GM10847 (cell line): ENCODE results near the gene OR2AE1.

Experiments
- POLR2A ChIP-seq: IDR thresholded peaks from 2 replicates; pipeline ENCODE4 v1.6.1; 2011; ENCODE audit not compliant: insufficient read length; ENCODE audit errors: extremely low read depth

The OR2AE1 gene

DNA sequence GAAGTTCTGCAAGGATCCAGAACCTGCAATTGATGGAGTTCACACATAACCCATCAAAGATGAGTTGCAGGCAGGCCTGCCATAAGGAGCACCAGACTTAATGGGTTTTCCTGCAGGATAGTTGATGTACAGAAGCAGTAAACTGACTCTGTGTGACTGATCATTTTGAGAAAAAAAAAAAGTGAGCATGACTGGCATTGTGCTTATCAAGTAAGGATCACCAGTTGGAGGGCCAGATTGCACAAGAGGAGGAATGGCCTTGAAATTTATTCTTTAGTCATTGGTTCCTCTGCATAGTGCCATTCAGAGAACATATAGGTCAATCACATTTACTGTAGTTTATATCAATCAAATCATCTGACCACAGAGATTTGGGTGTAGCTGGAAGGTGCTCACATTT is 45.2 kb downstream of the OR2AE1 start:
- TF ChIP-seq POLR2A = no peak

DNA sequence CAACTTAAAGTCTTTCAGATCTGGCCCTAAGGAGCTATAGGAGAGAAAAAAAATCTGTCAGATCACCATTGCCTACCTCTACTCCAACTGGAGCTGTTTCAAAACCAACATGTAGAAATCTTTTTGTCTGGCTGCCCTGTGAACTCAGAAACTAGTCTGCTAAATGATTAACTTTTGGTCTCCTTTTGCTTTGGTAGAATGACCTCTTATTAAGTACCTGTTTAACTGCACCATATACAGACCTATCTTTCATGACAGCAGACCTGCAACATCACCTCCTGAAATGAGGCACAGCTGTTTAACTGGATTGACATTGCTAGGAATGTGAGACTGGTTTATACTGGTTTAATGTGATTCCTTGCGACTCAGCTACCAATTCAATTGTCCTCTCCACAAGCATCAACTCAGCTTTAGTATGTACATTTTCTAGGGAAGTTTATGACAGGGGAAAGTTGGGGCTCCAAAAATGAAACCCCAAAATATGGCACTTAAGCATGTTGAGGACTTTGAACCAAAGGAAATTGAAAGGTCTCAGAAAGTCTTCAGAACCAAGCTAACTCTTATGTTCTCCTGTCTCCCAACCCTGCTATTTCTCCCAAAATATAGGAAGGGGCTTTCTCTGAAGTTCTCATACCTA is 47.2 kb downstream of the OR2AE1 start:
- TF ChIP-seq POLR2A = no peak

DNA sequence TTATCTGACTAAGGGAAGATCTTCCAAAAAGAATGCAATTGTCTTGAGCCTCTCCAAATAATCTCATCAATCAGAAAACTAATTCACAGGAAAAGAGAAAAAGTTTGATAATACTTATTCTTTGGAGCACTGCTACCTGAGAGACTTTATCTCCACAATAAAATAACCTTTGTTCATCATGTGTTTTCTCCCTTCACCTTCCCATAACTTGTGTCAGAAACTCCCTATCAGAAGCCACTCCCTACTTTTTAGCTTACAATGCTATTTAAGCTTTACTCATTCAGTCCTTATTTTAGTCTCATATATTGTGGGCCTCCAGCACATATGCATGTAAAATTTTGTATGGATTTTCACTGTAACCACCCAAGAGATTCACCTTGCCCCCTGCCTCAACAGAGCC is 48.0 kb downstream of the OR2AE1 start:
- no peak for TF ChIP-seq POLR2A

DNA sequence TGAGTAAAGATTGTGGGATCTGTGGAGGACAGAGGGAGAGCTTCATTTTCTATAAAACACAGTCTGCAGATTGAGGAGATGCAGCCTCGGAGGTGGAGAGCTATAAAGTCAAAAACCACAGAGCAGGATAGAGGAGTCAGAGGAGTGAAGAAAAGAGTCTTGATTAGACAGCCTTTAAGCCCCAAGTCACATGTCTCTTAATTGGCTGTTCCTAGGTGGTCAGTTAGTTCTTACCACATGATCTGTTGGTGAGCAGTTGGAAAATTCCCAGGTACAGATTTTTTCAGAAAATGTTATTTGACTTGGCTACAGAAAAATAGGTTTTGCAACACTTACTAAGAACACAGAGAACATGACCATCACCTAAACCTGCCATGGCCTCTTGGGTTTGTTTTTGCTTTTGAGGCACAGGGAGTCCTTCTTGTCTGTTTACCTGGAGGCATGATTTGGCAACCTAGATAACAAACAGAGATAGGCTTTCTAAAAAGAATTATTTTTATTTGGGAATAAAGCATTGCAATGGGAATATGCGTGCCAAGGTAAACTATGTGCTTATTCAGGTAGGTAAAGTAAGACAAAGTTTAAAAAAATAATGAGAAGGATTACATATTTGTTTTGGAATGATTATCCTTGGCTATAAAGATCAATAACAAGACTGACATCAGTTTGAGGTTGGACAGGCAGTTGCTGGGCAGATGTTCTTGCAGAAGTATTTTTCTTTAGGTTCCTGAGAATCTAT is 49.6 kb downstream of the OR2AE1 start:
- no peak for TF ChIP-seq POLR2A
